Breast epithelium (tissue), 3 donors: ENCODE measurements around the gene CRIM1.

Source experiments
- CTCF ChIP-seq, 3 donors: fragments of 450-650 bp; IDR thresholded peaks; one replicate each; pipeline ENCODE4 v1.5.1; 2016 to 2017; ENCODE audit warnings: antibody characterized with exemption in 3 of 3, mild to moderate bottlenecking in 3 of 3, moderate library complexity in 3 of 3
- POLR2A ChIP-seq: fragments of 450-650 bp; IDR thresholded peaks from one replicate; pipeline ENCODE4 v1.6.1; 2016; ENCODE audit warnings: antibody characterized with exemption, mild to moderate bottlenecking, moderate library complexity
- POLR2AphosphoS5 ChIP-seq, 3 donors: sonication (generic); formaldehyde crosslinking; IDR thresholded peaks; one replicate each; pipeline ENCODE4 v1.6.1; 2017; ENCODE audit warnings: antibody characterized with exemption in 3 of 3

- TF ChIP-seq POLR2AphosphoS5 (IDR thresholded peaks at IDR 0.05) (no peak), POLR2A (no peak), CTCF (IDR thresholded peaks at IDR 0.05) (no peak)
These were observed 18.2 kb upstream of the CRIM1 start for GRCh38 chr2:36337354-36337753.
